NCI-H1694 (cell line): Measurements from ENCODE around the gene AEBP1.
"Not testable (repeated sequence)": the region's sequence is repeated elsewhere in the genome, so short reads cannot be mapped to it uniquely, and the experiment has no call there.

Experiments
- DNase-seq: peaks from one replicate; lab custom pipeline; 2025; lab: John Stamatoyannopoulos, UW

AEBP1 gene

GRCh38 chr7:44117801-44118429, 13.8 kb downstream of the AEBP1 start:
- DNase-seq: no peak

- no peak for DNase-seq
Measured at GRCh38 chr7:44119829-44120380, 15.8 kb downstream of the AEBP1 start.

- DNase-seq: no peak
Measured at GRCh38 chr7:44120395-44120794, 16.2 kb downstream of the AEBP1 start.

DNA sequence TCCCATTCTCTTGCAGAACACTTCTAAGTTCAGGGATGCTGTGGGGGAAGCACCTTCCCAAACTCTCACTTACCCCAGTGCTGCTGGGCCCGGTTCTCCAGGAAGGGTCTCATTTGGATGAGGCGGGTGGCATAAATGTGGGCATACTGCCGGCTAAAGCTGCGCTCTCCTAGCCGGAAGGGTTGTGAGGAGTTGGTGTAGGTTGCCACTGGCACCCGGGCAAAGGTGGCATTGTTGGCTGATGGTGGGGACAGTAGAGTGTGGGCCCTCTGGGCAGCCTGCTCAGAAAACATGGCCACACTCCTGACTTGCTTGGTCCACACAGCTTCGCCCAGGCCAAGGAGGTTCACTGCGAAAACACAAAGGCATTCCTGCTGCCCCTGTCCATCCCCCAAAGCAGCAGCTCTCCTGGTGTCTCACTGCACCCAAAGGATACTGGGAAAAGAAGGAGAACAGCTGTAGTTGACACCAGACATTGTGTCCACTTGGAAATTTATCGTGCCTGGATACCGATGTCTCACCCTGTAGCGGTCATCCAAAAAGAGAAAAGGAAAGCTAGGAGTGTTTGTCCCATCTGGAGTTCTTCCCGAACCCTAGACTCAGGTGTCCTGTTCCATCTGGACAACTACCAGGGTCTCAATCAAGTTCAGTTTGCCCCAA, 17.7 kb downstream of the AEBP1 start:
- no peak for DNase-seq

GRCh38 chr7:44122529-44122928, 18.4 kb downstream of the AEBP1 start:
- DNase-seq: no peak

DNA sequence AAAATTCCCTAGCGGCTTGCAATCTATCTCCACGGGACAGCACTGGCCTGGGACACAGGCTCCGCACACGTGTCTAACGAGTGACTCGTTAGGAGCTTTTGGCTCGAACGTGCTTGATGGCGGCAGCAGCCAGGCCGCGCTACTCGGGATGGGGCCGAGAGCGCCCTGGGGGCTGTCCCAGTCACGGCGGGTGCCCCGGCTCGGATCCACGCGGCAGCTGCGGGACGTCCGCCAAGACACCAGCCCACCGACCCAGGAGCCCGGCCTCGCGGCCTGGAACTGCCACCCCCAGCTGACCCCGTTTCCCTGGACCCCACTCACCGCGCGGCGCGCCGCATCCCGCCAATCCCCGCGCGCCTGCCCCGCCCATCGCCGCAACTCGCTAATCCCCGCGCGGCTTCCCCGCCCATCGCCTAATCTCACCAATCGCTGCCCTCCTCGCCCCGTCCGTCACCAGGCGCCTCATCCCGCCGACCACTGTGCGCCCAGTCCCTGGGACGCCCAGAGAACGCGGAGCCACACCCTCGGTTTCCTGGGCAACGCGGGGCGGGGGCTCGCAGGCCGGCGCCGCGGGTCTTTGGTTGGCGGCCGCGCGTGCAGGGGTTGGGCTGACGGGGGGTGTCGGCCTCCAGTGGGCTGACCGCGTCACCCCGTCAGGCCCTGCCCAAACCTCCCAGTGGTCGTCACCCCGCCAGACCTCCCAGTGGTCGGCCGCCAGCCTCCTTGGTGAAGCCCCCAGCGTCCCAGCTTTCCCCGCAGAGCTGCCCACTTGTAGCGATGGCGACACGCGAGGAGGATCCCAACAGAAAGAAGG, 19.3 kb downstream of the AEBP1 start, which contains the start of gene POLD2:
Gene POLD2 (minus strand): TSS at position 359 of the 814 bp plus-strand sequence. CDS start 1,495 bp downstream, outside the sequence.
- peak; percentile 95 for DNase-seq

DNA sequence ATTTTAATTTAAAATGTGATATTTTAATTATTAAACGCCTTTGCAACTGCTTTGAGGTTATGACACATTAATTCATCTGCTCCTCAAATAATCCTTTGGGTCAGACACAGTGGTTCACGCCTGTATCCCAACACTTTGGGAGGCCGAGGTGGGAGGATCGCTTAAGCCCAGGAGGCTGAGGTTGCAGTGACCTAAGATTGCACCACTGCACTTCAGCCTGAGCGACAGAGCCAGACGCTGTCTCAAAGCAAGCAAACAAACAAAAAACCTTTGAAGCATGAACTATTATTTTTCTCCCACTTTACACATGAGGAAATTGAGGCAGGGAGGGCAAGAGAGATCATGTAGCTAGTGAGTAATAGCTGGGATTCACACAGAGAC, 20.7 kb downstream of the AEBP1 start:
- DNase-seq: no peak

DNA sequence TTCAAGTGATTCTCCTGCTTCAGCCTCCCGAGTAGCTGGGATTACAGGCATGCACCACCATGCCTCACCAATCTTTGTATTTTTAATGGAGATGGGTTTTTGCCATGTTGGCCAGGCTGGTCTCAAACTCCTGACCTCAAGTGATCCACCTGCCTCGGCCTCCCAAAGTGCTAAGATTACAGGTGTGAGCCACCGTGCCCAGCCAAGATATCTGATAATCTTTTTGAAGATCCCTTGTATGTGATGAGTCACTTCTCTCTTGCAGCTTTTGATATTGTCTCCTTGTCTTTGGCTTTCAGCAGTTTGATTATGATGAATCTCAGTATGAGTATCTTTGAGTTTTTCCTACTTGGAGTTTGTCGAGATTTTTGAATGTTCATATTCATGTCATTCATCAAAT, 22.4 kb downstream of the AEBP1 start:
- DNase-seq: not testable (repeated sequence)

DNA sequence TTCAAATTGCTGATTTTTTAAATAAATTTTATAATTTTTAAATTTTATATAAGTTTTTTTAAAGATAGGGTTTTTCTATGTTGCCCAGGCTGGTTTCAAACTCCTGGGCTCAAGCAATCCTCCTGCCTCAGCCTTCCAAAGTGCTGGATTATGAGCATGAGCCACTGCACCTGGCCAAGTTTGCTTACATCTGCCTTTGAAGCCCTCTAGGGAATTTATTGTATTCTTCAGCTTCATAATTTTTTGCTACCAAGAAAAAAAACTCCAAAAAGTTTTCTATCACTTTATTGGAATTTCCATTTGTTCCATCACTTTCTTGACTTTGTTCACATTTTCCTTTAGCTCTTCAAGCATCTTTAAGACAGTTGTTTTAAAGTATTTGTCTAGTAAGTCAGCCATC, 23.0 kb downstream of the AEBP1 start:
- no peak for DNase-seq

GRCh38 chr7:44128721-44129582, 24.8 kb downstream of the AEBP1 start:
- no peak for DNase-seq

- DNase-seq: peak; percentile 64
Measured at GRCh38 chr7:44131173-44132029, 27.3 kb downstream of the AEBP1 start.

DNA sequence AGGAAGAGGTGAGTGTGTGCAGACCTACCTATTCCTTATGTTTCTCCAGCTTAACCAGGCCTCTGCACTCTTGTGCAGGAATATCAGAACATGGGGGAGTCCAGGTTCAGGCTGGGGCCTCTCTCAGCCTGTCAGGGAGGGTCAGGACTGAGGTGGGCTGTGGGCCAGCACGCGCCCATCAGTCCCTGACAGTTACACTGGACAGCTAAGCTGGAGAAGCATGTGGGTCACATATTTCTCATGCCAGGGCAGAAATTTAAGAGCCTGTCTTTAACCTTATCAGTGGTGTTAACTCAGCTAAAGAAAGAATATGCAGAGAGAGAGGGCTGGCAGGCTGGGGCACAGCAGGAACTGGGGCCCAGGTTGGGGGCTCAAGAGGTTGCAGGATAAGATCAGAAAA, 27.9 kb downstream of the AEBP1 start:
- no peak for DNase-seq

GRCh38 chr7:44133295-44133694, 29.1 kb downstream of the AEBP1 start:
- DNase-seq: no peak

DNA sequence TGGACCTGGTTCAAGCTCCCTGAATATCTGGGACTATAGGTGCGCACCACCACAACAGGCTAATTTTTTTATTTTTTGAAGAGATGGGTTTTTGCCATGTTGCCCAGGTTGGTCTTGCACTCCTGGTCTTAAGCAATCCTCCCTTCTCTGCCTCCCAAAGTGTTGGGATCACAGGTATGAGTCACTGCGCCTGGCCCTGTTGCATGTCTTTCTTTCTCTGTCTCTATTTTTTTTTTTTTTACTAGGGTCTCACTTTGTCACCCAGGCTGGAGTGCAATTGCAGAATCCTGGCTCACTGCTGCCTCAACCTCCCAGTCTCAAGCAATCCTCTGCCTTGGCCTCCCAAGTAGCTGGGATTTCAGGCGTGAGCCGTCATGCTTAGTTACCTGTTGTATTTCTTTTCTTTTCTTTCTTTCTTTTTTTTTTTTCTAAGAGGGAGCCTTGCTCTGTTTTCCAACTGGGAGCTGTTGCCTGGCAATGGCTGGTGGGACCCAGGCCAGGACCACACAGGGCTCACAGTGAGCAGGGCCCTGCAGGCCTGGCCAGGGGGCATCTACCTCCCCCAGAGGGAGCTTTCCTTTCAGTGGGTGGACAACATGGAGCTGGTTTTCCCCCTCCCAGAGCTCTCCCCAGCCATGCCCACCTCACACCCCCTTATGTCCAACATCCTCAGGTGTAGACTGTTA, 30.9 kb downstream of the AEBP1 start:
- no peak for DNase-seq

DNA sequence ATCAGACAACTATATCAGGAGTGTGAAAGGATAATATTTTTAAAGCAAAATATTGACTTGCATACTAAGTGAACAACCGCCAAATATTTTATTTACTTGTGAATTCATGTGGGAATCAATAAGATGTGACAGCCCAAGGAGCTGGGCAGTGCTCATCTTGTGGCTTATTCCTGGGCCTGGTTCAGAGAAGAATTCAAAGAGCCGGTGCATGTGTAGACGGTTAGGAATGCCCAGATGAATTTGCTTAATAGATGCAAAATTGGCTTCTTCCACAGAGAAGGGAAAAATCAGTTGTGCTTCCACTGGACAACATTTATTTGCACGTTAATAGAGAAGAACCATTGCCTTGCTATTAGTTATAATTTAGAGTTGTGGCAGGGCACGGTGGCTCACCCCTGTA, 32.6 kb downstream of the AEBP1 start:
- DNase-seq: no peak

- DNase-seq: no peak
Measured at GRCh38 chr7:44138698-44139097, 34.6 kb downstream of the AEBP1 start.

GRCh38 chr7:44139311-44140010, 35.3 kb downstream of the AEBP1 start:
- DNase-seq: no peak

DNA sequence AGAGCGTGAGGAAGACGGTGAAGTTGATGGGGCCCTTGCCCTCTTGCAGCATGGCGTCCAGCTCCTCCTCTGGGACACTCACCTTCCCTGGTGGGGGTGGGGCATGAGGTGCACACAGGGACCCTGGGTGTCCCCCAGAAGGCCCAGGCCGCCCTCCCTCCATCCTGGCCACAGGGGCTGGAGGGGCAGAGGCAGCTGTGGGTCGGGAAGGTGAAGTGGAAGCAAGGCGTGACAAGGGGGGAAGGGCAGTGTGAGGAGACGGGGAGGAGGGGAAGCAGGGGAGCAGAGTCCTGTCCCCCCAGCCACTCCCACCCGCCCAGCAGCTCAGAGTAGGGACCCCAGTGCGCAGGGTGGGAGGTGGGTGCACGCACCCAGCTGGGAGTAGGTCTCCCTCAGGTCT, 36.2 kb downstream of the AEBP1 start:
- no peak for DNase-seq

DNA sequence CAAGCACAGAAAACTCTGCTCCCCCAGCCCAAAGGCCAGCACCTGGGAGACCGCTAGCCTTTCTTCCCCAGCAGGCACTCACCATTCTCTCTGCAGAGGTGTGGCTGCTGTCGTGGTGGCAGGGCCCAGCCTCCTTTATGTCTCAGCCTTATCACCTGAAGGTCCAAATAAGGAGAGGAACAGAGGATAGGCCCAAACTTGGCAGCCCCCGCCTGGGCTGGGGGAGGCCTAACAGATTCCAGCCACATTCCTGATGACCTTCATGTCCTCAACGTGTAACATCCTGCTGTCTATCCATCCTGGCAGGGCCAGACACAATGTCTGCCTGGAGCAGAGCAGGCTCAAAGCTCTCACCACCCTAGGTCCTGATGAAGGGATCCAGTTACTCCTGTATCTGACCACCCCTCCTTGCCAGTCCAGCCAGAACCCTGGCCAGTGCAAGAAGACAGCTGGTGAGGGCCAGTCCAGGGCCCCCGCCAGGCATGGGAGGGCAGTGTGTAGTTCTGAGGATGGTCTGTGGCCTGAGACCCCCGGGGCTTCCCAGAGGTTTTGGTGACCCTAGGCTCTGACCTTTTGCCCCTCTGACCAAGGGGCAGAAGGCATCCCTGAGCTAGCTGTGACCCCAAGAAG, 37.2 kb downstream of the AEBP1 start, which contains the start of gene MYL7:
Gene MYL7 (minus strand): TSS at position 112 of the 630 bp plus-strand sequence. CDS start 27 bp downstream, at position 85.
- no peak for DNase-seq
